BLaER1 (cell line): ENCODE data around the gene CLMN.
"Not testable (repeated sequence)": the region's sequence is repeated elsewhere in the genome, so short reads cannot be mapped to it uniquely, and the experiment has no call there.

Source experiments
- H3K27ac ChIP-seq: shearing (Covaris generic); formaldehyde crosslinking; 2 replicates; pipeline ENCODE4 v1.8.1; 2022
- H3K27me3 ChIP-seq: shearing (Covaris generic); formaldehyde crosslinking; 2 replicates; pipeline ENCODE4 v1.8.1; 2022
- H3K36me3 ChIP-seq: shearing (Covaris generic); formaldehyde crosslinking; 2 replicates; pipeline ENCODE4 v1.8.1; 2022
- H3K4me1 ChIP-seq: shearing (Covaris generic); formaldehyde crosslinking; 2 replicates; pipeline ENCODE4 v1.8.1; 2022
- H3K4me2 ChIP-seq: shearing (Covaris generic); formaldehyde crosslinking; 2 replicates; pipeline ENCODE4 v1.8.1; 2022
- H3K4me3 ChIP-seq: shearing (Covaris generic); formaldehyde crosslinking; 2 replicates; pipeline ENCODE4 v1.8.1; 2022
- H3K9ac ChIP-seq: shearing (Covaris generic); formaldehyde crosslinking; 2 replicates; pipeline ENCODE4 v1.8.1; 2022
- H3K9me3 ChIP-seq: shearing (Covaris generic); formaldehyde crosslinking; 2 replicates; pipeline ENCODE4 v1.8.1; 2022
- H4K20me1 ChIP-seq: shearing (Covaris generic); formaldehyde crosslinking; 2 replicates; pipeline ENCODE4 v1.8.1; 2022
- Cebpa-rat ChIP-seq: shearing (Covaris generic); IDR thresholded peaks from 2 replicates; pipeline ENCODE4 v1.8.1; 2022

The CLMN gene

GRCh38 chr14:95147597-95147996, 172.1 kb downstream of the CLMN start:
- peaks cover 90% of the 10 kb centered on the region for H3K4me1 ChIP-seq

GRCh38 chr14:95146079-95146771, 173.5 kb downstream of the CLMN start:
- Histone ChIP-seq H3K9me3 (peaks cover 19% of the 10 kb centered on the region), H3K4me1 (peaks cover 90% of the 10 kb centered on the region), H3K27ac (0 out of 2 replicates have a peak overlapping the region, but pooled peaks have one; percentile 47), H3K9ac (no peak overlapping the region), H3K36me3 (peaks cover 11% of the 10 kb centered on the region), H3K27me3 (no peaks in the 10 kb centered on the region), H3K4me2 (peak overlapping the region; percentile 82), H4K20me1 (peaks cover 70% of the 10 kb centered on the region), H3K4me3 (peak overlapping the region; percentile 1; the same call in 1 of the 2 replicates)
- no peak for TF ChIP-seq Cebpa-rat

More at GRCh38 chr14:95147597-95147996, 172.1 kb downstream of the CLMN start:
- Histone ChIP-seq H3K9me3 (peaks cover 19% of the 10 kb centered on the region), H3K36me3 (peaks cover 11% of the 10 kb centered on the region), H3K27ac (peak overlapping the region; percentile 57), H3K27me3 (no peaks in the 10 kb centered on the region), H3K9ac (peak overlapping the region; percentile 59; the same call in 1 of the 2 replicates), H4K20me1 (peaks cover 76% of the 10 kb centered on the region), H3K4me3 (peak overlapping the region; percentile 51), H3K4me2 (peak overlapping the region; percentile 82)
- TF ChIP-seq Cebpa-rat, result no peak

GRCh38 chr14:95144849-95145248, 174.9 kb downstream of the CLMN start:
- no peak overlapping the region for H3K4me3 ChIP-seq
- no peak overlapping the region for H3K9ac ChIP-seq
- peaks cover 11% of the 10 kb centered on the region for H3K36me3 ChIP-seq
- no peak for TF ChIP-seq Cebpa-rat
- peaks cover 63% of the 10 kb centered on the region for H4K20me1 ChIP-seq
- H3K4me2 ChIP-seq, result peak overlapping the region; percentile 63; the same call in 1 of the 2 replicates
- H3K4me1 ChIP-seq, result peaks cover 90% of the 10 kb centered on the region
- H3K27ac ChIP-seq, result 0 out of 2 replicates have a peak overlapping the region, but pooled peaks have one; percentile 32
- H3K27me3 ChIP-seq, result no peaks in the 10 kb centered on the region
- H3K9me3 ChIP-seq, result peaks cover 19% of the 10 kb centered on the region

DNA sequence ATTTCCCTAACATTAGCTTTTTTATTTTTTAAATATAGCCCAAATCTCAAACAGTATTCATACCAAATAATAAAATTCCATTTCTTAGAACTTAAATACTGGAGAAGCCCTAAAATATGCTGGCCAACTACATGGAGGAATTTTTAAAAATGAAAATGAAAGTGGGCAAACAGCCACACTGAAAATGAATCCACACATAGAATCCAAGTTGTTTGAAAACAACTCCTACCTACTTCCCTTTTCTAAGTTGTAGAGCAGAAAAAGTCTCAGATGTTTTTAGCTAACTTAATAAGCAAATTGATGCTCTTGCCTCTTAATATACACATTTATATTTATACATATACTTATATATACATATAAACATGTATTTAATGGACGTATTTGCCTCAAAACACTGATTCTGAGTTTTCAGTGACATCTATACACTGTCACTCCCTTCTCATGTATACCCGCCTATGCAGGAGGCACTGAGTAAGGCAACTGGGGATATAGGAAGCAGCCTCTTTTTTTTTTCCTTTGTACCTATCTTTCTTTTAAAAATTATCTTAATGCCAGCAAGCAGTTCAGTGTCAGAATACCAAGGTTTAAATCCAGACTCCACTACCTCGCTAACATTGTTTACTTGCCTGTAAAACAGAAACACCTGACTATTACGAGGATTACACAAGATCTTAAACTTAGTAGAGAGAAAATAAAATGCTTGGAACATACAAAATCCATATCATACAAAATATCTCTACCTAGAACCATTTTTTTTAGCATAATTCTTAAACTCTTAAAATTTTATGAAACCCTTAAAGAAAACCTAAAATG, 175.7 kb downstream of the CLMN start:
- Histone ChIP-seq H4K20me1 (peaks cover 64% of the 10 kb centered on the region), H3K9ac (no peak overlapping the region), H3K4me2 (peak overlapping the region; percentile 63)

GRCh38 chr14:95142208-95142607, 177.5 kb downstream of the CLMN start:
- Histone ChIP-seq H3K9me3 (peaks cover 19% of the 10 kb centered on the region), H3K27ac (0 out of 2 replicates have a peak overlapping the region, but pooled peaks have one; percentile 64), H3K4me1 (peaks cover 82% of the 10 kb centered on the region), H3K4me2 (peak overlapping the region; percentile 68), H3K36me3 (peaks cover 15% of the 10 kb centered on the region), H3K4me3 (no peak overlapping the region), H3K9ac (no peak overlapping the region), H3K27me3 (no peaks in the 10 kb centered on the region), H4K20me1 (peaks cover 57% of the 10 kb centered on the region; the same call in 1 of the 2 replicates)
- no peak for TF ChIP-seq Cebpa-rat

More for the DNA sequence above, 175.7 kb downstream of the CLMN start:
- Histone ChIP-seq H3K27ac (peak overlapping the region; percentile 32; the same call in 1 of the 2 replicates), H3K9me3 (peaks cover 19% of the 10 kb centered on the region), H3K27me3 (no peaks in the 10 kb centered on the region), H3K4me1 (peaks cover 90% of the 10 kb centered on the region), H3K4me3 (peak overlapping the region; percentile 4; the same call in 1 of the 2 replicates), H3K36me3 (peaks cover 15% of the 10 kb centered on the region)
- no peak for TF ChIP-seq Cebpa-rat

DNA sequence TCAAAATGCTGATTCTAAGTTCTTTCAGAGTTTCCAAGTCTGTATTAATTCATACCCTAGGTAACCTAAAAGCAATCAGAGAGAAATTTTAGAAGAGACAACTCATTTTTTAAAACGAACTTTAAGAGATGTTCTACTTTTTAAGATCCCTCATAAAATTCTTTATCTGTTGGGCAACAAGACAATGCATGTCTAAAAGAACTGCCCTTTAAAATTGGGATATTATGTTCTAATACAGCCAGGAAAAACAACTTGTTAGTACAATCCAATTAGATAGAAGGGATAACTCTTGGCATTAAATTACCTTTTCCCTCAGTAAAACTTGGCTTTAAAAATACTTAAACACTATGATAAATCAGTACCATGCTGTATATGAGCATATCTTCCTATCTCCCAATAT, 178.0 kb downstream of the CLMN start:
- Histone ChIP-seq H3K27me3 (no peaks in the 10 kb centered on the region), H3K9me3 (peaks cover 19% of the 10 kb centered on the region), H3K27ac (peak overlapping the region; percentile 64; the same call in 1 of the 2 replicates), H3K9ac (no peak overlapping the region), H3K4me1 (peaks cover 77% of the 10 kb centered on the region), H3K36me3 (peaks cover 15% of the 10 kb centered on the region), H3K4me2 (peak overlapping the region; percentile 68), H4K20me1 (peaks cover 59% of the 10 kb centered on the region; the same call in 1 of the 2 replicates), H3K4me3 (no peak overlapping the region)
- no peak for TF ChIP-seq Cebpa-rat

GRCh38 chr14:95140060-95140858, 179.4 kb downstream of the CLMN start:
- Histone ChIP-seq H3K27ac (peak overlapping the region; percentile 64), H4K20me1 (peaks cover 73% of the 10 kb centered on the region), H3K4me3 (peak overlapping the region; percentile 31; the same call in 1 of the 2 replicates), H3K27me3 (no peaks in the 10 kb centered on the region), H3K36me3 (peaks cover 12% of the 10 kb centered on the region), H3K9ac (peak overlapping the region; percentile 38; the same call in 1 of the 2 replicates), H3K9me3 (peaks cover 7% of the 10 kb centered on the region; the same call in 1 of the 2 replicates), H3K4me2 (peak overlapping the region; percentile 68), H3K4me1 (peaks cover 68% of the 10 kb centered on the region)
- TF ChIP-seq Cebpa-rat, result no peak

- H3K27ac ChIP-seq, result no peak overlapping the region
- H3K4me1 ChIP-seq, result peaks cover 59% of the 10 kb centered on the region
- peaks cover 22% of the 10 kb centered on the region for H3K36me3 ChIP-seq
- TF ChIP-seq Cebpa-rat, result no peak
- H3K9ac ChIP-seq, result no peak overlapping the region
- 0 out of 2 replicates have a peak overlapping the region, but pooled peaks have one; percentile 68 for H3K4me2 ChIP-seq
- H4K20me1 ChIP-seq, result peaks cover 79% of the 10 kb centered on the region
- H3K4me3 ChIP-seq, result no peak overlapping the region
- H3K9me3 ChIP-seq, result no peaks in the 10 kb centered on the region
- H3K27me3 ChIP-seq, result no peaks in the 10 kb centered on the region
These were observed 180.8 kb downstream of the CLMN start for GRCh38 chr14:95138876-95139275.

DNA sequence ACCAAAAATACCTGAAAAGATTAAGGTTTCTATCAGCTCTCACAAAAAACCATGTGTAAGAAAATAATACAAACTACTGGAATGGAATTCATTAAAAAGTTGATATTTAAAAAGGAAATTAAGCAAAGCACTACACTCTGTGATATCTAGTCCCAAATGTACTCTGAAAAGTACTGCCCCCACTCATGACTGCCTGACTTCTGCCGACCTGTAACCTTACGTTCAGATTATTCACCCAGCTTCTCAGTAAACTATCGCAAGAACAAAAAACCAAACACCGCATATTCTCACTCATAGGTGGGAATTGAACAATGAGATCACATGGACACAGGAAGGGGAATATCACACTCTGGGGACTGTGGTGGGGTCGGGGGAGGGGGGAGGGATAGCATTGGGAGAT, 181.3 kb downstream of the CLMN start:
- not testable (repeated sequence) for H3K4me3 ChIP-seq, H3K9me3 ChIP-seq, H3K4me2 ChIP-seq, H3K27me3 ChIP-seq, H3K27ac ChIP-seq, H3K9ac ChIP-seq
- H3K36me3 ChIP-seq, result peaks cover 24% of the 10 kb centered on the region
- H3K4me1 ChIP-seq, result peaks cover 55% of the 10 kb centered on the region
- peaks cover 77% of the 10 kb centered on the region for H4K20me1 ChIP-seq
